NOMO-1 treated with dmso at 0.1 percent for 144 hours (cell line): ENCODE results near the gene WASF3.
"Not testable (repeated sequence)": the region's sequence is repeated elsewhere in the genome, so short reads cannot be mapped to it uniquely, and the experiment has no call there.

Source experiments
- DNase-seq: peaks from one replicate; lab custom pipeline; 2025; ENCODE audit not compliant: unreplicated experiment; lab: John Stamatoyannopoulos, UW

The WASF3 gene

DNA sequence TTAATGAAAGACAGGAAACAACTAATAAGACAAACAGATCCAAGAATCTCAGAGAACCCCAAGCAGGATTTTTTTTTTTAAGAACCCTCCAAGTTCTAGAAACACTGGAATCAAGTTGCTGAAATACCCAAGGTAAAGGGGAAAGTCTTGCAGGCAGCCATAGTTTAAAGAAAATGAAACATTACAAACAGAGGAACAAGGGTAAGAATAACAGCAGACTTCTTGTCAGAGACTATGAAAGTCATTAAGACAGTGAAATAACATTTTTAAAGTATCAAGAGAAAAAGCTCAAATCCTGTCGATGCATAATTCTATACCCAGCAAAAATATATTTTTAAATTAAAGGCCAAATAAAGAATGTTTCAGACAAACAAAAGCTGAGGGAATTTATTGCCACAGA is 67.1 kb downstream of the WASF3 start:
- DNase-seq: no peak

DNA sequence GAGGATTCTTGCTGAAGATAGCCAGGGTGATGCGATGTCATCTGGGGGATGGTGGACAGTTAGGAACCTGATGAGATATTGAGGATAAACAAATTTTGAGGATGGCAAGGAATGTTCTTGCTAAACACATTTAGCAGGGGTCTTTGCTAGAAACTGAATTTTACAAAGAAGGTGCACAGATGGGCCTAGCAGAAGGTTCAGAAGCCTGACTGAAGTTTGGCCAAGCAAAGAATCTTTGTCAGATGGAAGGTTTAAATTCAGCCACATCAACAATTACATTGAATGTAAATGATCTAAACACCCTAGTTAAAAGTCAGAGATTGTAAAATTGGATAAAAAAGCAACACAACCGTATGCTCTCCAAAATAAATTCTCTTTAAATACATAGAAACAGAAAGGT is 68.8 kb downstream of the WASF3 start:
- no peak for DNase-seq

GRCh38 chr13:26628706-26629105 is 71.2 kb downstream of the WASF3 start:
- DNase-seq: no peak

DNA sequence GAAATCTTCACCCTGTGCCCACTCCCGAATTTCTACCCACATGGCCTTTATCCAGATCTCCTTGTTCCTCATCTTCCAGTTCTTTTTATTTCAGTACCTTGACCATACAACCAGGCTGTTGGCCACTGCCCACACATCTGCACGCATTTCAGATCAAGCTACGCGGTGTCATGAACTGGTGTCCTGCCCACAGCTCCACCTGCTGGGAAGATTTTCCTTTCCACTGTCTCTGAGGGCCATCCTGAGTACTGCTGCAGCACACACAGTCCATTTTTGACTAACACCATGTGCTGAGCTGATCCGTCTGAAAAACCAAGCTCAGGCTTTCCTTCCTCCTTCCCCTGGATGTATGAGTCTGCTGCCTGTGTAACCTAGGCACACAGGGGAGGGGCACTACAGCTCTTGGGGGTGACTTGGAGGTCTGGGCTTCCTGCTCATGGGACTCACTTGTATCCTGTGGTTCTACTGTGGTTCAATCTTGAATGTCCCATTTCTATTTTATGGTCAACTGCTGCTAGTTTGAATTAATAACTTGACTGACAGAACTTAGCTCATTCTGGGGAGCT is 71.9 kb downstream of the WASF3 start:
- no peak for DNase-seq

GRCh38 chr13:26635634-26636033 is 78.2 kb downstream of the WASF3 start:
- DNase-seq: not testable (repeated sequence)

GRCh38 chr13:26636073-26636472 is 78.6 kb downstream of the WASF3 start:
- not testable (repeated sequence) for DNase-seq

- no peak for DNase-seq
Measured at GRCh38 chr13:26646603-26647002, 89.1 kb downstream of the WASF3 start.

GRCh38 chr13:26651234-26651633 is 93.8 kb downstream of the WASF3 start:
- DNase-seq: no peak

DNA sequence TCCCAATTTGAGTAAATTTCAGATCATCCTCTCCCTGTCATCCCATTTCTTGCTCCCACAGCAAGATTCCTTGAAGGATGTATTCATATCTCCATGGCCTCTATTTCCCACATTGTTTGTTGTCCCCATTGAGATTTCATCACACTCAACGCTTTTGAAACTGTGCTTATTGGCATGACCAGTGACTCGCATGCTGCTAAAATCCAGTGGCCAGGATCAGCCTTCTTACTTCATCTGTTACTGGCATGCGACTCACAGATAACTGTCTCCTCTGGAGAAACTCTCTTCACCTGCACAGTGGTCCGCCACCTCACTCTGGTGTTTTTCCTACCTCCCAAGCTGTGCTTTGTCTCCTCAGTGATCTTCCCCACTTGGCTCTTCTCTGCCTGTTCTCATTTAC is 95.8 kb downstream of the WASF3 start:
- DNase-seq: no peak

DNA sequence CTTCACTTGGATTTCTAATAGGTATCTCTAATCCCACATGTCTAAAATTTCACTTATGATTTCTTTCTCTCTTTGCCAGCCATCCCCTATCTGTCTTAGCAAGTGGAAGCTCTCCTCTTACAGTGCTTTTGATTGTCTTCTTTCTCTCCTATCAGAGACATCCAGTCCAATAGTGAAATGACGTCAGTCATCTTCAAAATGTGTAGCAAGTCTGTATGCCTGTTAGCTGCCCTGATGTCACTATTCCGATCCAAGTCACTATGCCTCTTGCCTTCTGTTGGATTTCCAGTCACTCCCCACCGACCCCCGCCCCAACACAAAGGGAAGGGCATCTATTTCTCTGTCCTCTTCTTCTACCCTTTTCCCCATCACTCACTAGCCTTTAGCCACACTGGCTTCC is 96.4 kb downstream of the WASF3 start:
- no peak for DNase-seq

- no peak for DNase-seq
Measured at GRCh38 chr13:26656919-26657318, 99.4 kb downstream of the WASF3 start.

- no peak for DNase-seq
Measured at GRCh38 chr13:26658448-26659385, 101.2 kb downstream of the WASF3 start.

DNA sequence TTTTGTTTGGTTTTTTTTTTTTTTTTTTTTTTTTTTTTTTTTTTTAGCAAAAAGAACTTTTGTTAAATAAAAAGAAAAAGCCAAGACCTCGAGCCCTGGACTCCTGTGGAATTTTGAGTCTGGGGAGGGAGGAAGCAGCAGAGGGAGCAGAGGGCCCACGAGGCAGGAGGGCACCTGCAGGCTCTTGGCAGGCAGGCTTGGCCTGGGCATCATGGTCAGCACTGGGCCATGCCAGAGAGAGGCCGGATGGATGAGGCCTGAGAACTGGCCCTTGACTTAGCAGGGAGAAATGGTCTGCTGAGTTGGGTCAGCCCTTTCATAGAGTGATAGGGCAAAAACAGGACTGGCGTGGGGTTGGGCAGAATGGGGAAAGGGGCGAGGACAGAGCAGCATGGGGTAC is 102.7 kb downstream of the WASF3 start:
- no peak for DNase-seq

DNA sequence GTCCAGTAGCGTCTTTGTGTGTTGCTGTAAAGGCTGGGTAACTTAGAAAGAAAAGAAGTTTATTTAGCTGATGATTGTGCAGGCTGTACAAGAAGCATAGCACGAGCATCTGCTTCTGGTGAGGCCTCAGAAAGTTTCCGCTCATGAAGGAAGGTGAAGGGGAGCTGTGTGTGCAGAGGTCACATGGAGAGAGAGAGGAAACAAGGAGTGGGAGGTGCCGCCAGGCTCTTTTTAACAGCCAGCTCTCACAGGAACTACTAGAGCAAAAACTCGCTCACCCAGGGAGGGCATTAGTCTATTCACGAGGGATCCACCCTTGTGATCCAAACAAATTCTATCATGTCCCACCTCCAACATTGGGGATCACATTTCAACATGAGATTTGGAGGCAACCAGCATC is 103.3 kb downstream of the WASF3 start:
- DNase-seq: no peak

GRCh38 chr13:26663791-26664190 is 106.3 kb downstream of the WASF3 start:
- no peak for DNase-seq

GRCh38 chr13:26664286-26664685 is 106.8 kb downstream of the WASF3 start:
- DNase-seq: no peak

DNA sequence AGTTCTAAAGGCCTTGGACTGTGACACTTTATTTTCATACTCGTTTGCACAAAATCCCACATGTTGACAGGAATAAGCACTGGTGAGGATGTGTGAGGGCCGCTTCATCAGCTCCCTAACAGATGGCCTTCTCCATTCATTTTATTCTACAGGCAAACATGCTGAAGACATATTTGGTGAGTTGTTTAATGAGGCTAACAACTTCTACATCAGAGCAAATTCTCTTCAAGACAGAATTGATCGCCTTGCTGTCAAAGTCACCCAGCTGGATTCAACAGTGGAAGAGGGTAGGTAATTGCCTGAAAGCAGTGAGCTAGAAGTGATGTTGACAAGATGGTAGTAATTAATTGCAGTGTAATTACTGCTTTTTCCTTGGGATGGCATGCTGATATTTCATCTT is 107.4 kb downstream of the WASF3 start:
- DNase-seq: no peak

DNA sequence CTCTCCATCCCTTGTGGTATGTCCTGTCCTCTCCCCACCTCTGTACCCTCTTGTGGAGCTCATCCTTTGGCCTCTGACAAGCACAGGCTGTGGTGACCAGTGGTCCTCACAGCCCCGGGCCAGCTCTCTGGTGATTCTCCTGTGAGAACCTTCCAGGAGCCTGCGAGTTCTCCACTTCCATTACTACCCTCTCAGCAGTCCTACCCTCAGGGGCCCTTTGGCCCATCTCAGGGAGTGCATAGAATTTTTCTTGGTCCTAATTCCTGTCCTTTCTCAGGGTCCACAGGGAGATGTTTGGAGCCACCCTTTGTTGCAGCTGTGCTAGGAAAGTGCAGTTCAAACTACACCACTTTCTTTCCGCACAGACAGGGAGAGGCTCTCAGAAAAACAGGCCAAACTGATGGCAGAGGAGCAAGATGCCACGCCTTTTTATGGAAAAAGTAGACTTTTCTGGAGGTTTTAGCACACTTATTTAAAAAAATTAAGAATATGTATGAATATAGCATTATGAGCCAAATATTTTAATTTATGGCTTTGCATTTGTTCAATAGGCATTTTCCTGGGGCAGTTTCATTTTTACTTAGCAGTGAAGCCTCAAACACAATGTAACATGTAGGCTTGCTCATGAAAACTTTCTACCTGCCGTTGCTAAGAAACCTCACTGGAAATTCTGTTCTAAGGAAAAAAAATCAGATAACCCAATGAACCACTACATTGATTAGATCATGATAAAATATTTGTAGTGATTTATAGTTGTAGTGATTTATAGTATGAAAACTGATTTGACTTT is 111.1 kb downstream of the WASF3 start:
- no peak for DNase-seq

- no peak for DNase-seq
Measured at GRCh38 chr13:26673890-26674289, 116.4 kb downstream of the WASF3 start.

GRCh38 chr13:26677156-26677555 is 119.7 kb downstream of the WASF3 start:
- no peak for DNase-seq

DNA sequence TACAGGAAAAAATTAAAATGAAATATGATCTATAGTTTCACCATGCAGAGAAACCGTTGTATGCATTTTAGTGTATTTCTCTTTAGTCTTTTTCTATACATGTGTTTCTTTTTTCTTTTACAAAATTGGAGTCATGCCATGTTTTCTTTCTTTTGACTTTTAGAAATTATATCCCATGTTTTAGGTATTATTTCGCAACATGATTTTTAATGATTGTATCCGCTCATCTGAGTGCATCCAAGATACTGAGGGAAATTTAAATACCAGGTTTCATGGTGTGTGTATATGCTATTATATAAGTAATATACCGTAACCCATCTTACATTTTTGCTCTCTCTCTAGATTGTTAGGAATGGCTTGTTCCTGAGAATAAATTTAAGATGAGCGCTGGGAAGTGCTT is 120.8 kb downstream of the WASF3 start:
- no peak for DNase-seq

DNA sequence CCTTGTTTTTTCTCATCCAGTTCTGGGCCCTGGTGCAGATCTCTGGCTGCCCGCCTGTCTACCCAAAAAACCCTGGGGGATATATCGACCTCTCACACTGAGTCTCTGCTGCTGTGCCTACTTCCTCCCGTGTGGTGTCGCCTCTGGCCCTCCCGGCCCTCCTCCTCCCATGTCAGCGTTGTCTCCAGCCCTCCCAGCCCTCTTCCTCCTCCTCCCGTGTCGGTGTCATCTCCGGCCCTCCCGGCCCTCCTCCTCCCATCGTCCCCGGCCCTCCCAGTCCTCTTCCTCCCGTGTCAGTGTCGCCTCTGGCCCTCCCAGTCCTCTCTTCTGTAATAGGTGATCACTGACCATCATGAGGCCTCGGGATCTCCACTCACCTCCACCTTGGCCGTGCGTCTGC is 121.3 kb downstream of the WASF3 start:
- no peak for DNase-seq
